Endodermal cell (in vitro differentiated cells): Measurements from ENCODE around the gene ANGPT4. TPM values are rescaled to one million over a fixed set of nuclear protein-coding genes. Genes with fewer than 3 reads are reported as not detected.

ENCODE experiments used
- DNase-seq: peaks from one replicate; pipeline ENCODE4 v3.0.0-alpha.2; 2017
- H3K27ac ChIP-seq: 2 replicates; pipeline ENCODE4 v1.5.1; 2013; ENCODE audit warnings: mild to moderate bottlenecking, low read depth, low read length, moderate library complexity
- H3K27me3 ChIP-seq: 2 replicates; pipeline ENCODE4 v1.6.1; 2013; ENCODE audit warnings: mild to moderate bottlenecking, low read length, moderate library complexity; ENCODE audit not compliant: insufficient read depth, control insufficient read depth, poor library complexity, severe bottlenecking
- H3K36me3 ChIP-seq: 2 replicates; pipeline ENCODE4 v1.7.0; 2013; ENCODE audit warnings: mild to moderate bottlenecking, low read length, moderate library complexity; ENCODE audit not compliant: control insufficient read depth, insufficient read depth
- H3K4me1 ChIP-seq: one replicate; pipeline ENCODE4 v1.7.0; 2013; ENCODE audit warnings: low read length; ENCODE audit not compliant: control insufficient read depth, insufficient read depth
- H3K4me3 ChIP-seq: 2 replicates; pipeline ENCODE4 v1.5.1; 2013; ENCODE audit warnings: mild to moderate bottlenecking, low read length, moderate library complexity
- H3K9ac ChIP-seq: 2 replicates; pipeline ENCODE4 v1.6.1; 2013; ENCODE audit warnings: mild to moderate bottlenecking, low read length, moderate library complexity; ENCODE audit not compliant: poor library complexity, severe bottlenecking; ENCODE audit errors: extremely low read depth
- H3K9me3 ChIP-seq: 2 replicates; pipeline ENCODE4 v1.6.1; 2013; ENCODE audit warnings: mild to moderate bottlenecking, low read length, moderate library complexity; ENCODE audit not compliant: control insufficient read depth
- H3K27ac Mint-ChIP-seq: 2 replicates; pipeline ENCODE4 v1.8.0; 2020; ENCODE audit warnings: mixed read lengths
- H3K27me3 Mint-ChIP-seq: 2 replicates; pipeline ENCODE4 v1.8.0; 2021; ENCODE audit warnings: mild to moderate bottlenecking, mixed read lengths; ENCODE audit not compliant: insufficient read depth
- H3K36me3 Mint-ChIP-seq: 2 replicates; pipeline ENCODE4 v1.8.0; 2020; ENCODE audit warnings: low read depth, mixed read lengths
- H3K4me1 Mint-ChIP-seq: 2 replicates; pipeline ENCODE4 v1.8.0; 2020; ENCODE audit warnings: mixed read lengths
- H3K4me3 Mint-ChIP-seq: 2 replicates; pipeline ENCODE4 v1.8.0; 2020; ENCODE audit warnings: mild to moderate bottlenecking, moderate library complexity, mixed read lengths
- H3K9me3 Mint-ChIP-seq: 2 replicates; pipeline ENCODE4 v1.8.0; 2020; ENCODE audit warnings: mild to moderate bottlenecking, mixed read lengths
- WGBS, 2 experiments: methylation state at CpG; one replicate each; pipeline versions ENCODE4 v1.1.5 to v1.1.7; 2013; ENCODE audit warnings: missing lambda C conversion rate in 2 of 2, mixed read lengths in 1 of 2; ENCODE audit not compliant: insufficient coverage in 1 of 2, insufficient read length in 1 of 2; 5-methylcytosine and 5-hydroxymethylcytosine counted together
- total RNA-seq, 2 donors: library from RNA; stranded (reverse); fragmentation: NEBNext Ultra II Directional in 1 of 2; extraction: Animal tissue kit (Norgen Biotek cat#: 25700) in 1 of 2; gene quantifications; 2 replicates in 1 of 2; 3 replicates in 1 of 2; pipeline ENCODE4 v1.2.1, GENCODE V29; 2021
- TF ChIP-seq, protein P1 (sequence below): fragments of 200-600 bp; sonication (generic); conservative IDR thresholded peaks from 2 replicates; pipeline ENCODE4 v1.5.0; 2021; ENCODE audit warnings: antibody characterized with exemption, mild to moderate bottlenecking

The ANGPT4 gene
- total RNA-seq, 2 donors from 2014 or later, result 0.31 to 0.51 TPM

- no peak overlapping the region for H3K27ac ChIP-seq
- no peaks in the 10 kb centered on the region for H3K9me3 ChIP-seq
- Mint-ChIP-seq H3K4me1 (no peaks in the 10 kb centered on the region), H3K36me3 (no peaks in the 10 kb centered on the region), H3K4me3 (no peak overlapping the region), H3K27me3 (no peaks in the 10 kb centered on the region), H3K27ac (no peak overlapping the region), H3K9me3 (peaks cover 13% of the 10 kb centered on the region)
- DNase-seq, result no peak
- H3K9ac ChIP-seq, result no peak overlapping the region
- H3K27me3 ChIP-seq, result no peaks in the 10 kb centered on the region
- no peak overlapping the region for H3K4me3 ChIP-seq
- no peaks in the 10 kb centered on the region for H3K4me1 ChIP-seq
- H3K36me3 ChIP-seq, result no peaks in the 10 kb centered on the region
- WGBS, 2 experiments, result 87% methylated on average over 6 of the region's 6 CpGs; no CpG with 5 or more reads in 1 of the 2 experiments
- TF ChIP-seq, protein P1, sequence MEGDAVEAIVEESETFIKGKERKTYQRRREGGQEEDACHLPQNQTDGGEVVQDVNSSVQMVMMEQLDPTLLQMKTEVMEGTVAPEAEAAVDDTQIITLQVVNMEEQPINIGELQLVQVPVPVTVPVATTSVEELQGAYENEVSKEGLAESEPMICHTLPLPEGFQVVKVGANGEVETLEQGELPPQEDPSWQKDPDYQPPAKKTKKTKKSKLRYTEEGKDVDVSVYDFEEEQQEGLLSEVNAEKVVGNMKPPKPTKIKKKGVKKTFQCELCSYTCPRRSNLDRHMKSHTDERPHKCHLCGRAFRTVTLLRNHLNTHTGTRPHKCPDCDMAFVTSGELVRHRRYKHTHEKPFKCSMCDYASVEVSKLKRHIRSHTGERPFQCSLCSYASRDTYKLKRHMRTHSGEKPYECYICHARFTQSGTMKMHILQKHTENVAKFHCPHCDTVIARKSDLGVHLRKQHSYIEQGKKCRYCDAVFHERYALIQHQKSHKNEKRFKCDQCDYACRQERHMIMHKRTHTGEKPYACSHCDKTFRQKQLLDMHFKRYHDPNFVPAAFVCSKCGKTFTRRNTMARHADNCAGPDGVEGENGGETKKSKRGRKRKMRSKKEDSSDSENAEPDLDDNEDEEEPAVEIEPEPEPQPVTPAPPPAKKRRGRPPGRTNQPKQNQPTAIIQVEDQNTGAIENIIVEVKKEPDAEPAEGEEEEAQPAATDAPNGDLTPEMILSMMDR, result no peak
These were observed 94.9 kb downstream of the ANGPT4 start for GRCh38 chr20:821046-821730.

GRCh38 chr20:820323-820953, 95.7 kb downstream of the ANGPT4 start:
- TF ChIP-seq, protein P1, result no peak
- Histone ChIP-seq H3K4me1 (no peaks in the 10 kb centered on the region), H3K9me3 (no peaks in the 10 kb centered on the region), H3K4me3 (no peak overlapping the region), H3K27ac (no peak overlapping the region), H3K9ac (no peak overlapping the region), H3K27me3 (no peaks in the 10 kb centered on the region), H3K36me3 (no peaks in the 10 kb centered on the region)
- no peak for DNase-seq
- no peak overlapping the region for H3K27ac Mint-ChIP-seq
- no peaks in the 10 kb centered on the region for H3K27me3 Mint-ChIP-seq
- 84 to 100% methylated on average over 3 of the region's 3 CpGs for WGBS, 2 experiments
- peaks cover 2% of the 10 kb centered on the region for H3K4me1 Mint-ChIP-seq
- H3K4me3 Mint-ChIP-seq, result no peak overlapping the region
- no peaks in the 10 kb centered on the region for H3K36me3 Mint-ChIP-seq
- H3K9me3 Mint-ChIP-seq, result peaks cover 13% of the 10 kb centered on the region

Other genes starting within 250 kb of the ANGPT4 start
- gene SCRT2, start 240.5 kb downstream of the ANGPT4 start, total RNA-seq, result not detected
- 1 to 10 TPM; 3.1 to 5.7 TPM for gene SLC52A3, start 147.8 kb downstream of the ANGPT4 start, total RNA-seq
- gene FAM110A, start 82.6 kb downstream of the ANGPT4 start, total RNA-seq, result 10 to 100 TPM; 12.1 to 16.9 TPM
- 1 to 10 TPM; 3.8 to 7.6 TPM for gene RSPO4, start 86.0 kb upstream of the ANGPT4 start, total RNA-seq
- 10 to 100 TPM; 72.5 to 84.7 TPM for gene PSMF1, start 202.3 kb upstream of the ANGPT4 start, total RNA-seq